HG03342 (cell line): Measurements from ENCODE around the gene CLCA4.
"Not testable (repeated sequence)": the region's sequence is repeated elsewhere in the genome, so short reads cannot be mapped to it uniquely, and the experiment has no call there.

ENCODE experiments used
- ATAC-seq: cut with Tn5 transposase; IDR thresholded peaks from one replicate; pipeline ENCODE4 v1.9.1; 2021; ENCODE audit warnings: mild to moderate bottlenecking, moderate library complexity; ENCODE audit not compliant: unreplicated experiment

Gene CLCA4

GRCh38 chr1:86530211-86530845, 16.6 kb upstream of the CLCA4 start:
- ATAC-seq, result no peak

- no peak for ATAC-seq
Observed at GRCh38 chr1:86537928-86538695, 8.8 kb upstream of the CLCA4 start.

GRCh38 chr1:86538775-86539174, 8.1 kb upstream of the CLCA4 start:
- no peak for ATAC-seq

- no peak for ATAC-seq
Observed at GRCh38 chr1:86541859-86542258, 5.0 kb upstream of the CLCA4 start.

GRCh38 chr1:86542631-86543030, 4.2 kb upstream of the CLCA4 start:
- ATAC-seq, result no peak

GRCh38 chr1:86548839-86549238, 2.0 kb downstream of the CLCA4 start:
- ATAC-seq, result no peak

- no peak for ATAC-seq
Observed at GRCh38 chr1:86551305-86551704, 4.4 kb downstream of the CLCA4 start.

- no peak for ATAC-seq
Observed at GRCh38 chr1:86552376-86552775, 5.5 kb downstream of the CLCA4 start.

- ATAC-seq, result no peak
Observed at GRCh38 chr1:86557739-86558138, 10.9 kb downstream of the CLCA4 start.

- no peak for ATAC-seq
Observed at GRCh38 chr1:86563849-86564248, 17.0 kb downstream of the CLCA4 start.

GRCh38 chr1:86567341-86567740, 20.5 kb downstream of the CLCA4 start:
- ATAC-seq, result no peak

- no peak for ATAC-seq
Observed at GRCh38 chr1:86567878-86568277, 21.0 kb downstream of the CLCA4 start.

- ATAC-seq, result no peak
Observed at GRCh38 chr1:86573763-86574484, 27.0 kb downstream of the CLCA4 start.

GRCh38 chr1:86581231-86581630, 34.4 kb downstream of the CLCA4 start:
- no peak for ATAC-seq

- ATAC-seq, result no peak
Observed at GRCh38 chr1:86582161-86582560, 35.3 kb downstream of the CLCA4 start.

GRCh38 chr1:86583032-86583431, 36.2 kb downstream of the CLCA4 start:
- ATAC-seq, result no peak

GRCh38 chr1:86583593-86583992, 36.7 kb downstream of the CLCA4 start:
- no peak for ATAC-seq

- no peak for ATAC-seq
Observed at GRCh38 chr1:86594284-86594770, 47.4 kb downstream of the CLCA4 start.

- ATAC-seq, result no peak
Observed at GRCh38 chr1:86596224-86596623, 49.3 kb downstream of the CLCA4 start.

GRCh38 chr1:86596741-86597290, 49.9 kb downstream of the CLCA4 start:
- ATAC-seq, result no peak

- not testable (repeated sequence) for ATAC-seq
Observed at GRCh38 chr1:86606080-86606479, 59.2 kb downstream of the CLCA4 start.
